Cortex of kidney (tissue), 1 donor: Measurements from ENCODE around the gene VTI1B.
"Not testable (repeated sequence)": the region's sequence is repeated elsewhere in the genome, so short reads cannot be mapped to it uniquely, and the experiment has no call there.

Experiments used
- DNase-seq: peaks from one replicate; lab custom pipeline; 2025; lab: John Stamatoyannopoulos, UW

Gene VTI1B

GRCh38 chr14:67627519-67627918, 46.9 kb downstream of the VTI1B start:
- DNase-seq: no peak

GRCh38 chr14:67626131-67626530, 48.3 kb downstream of the VTI1B start:
- not testable (repeated sequence) for DNase-seq

DNA sequence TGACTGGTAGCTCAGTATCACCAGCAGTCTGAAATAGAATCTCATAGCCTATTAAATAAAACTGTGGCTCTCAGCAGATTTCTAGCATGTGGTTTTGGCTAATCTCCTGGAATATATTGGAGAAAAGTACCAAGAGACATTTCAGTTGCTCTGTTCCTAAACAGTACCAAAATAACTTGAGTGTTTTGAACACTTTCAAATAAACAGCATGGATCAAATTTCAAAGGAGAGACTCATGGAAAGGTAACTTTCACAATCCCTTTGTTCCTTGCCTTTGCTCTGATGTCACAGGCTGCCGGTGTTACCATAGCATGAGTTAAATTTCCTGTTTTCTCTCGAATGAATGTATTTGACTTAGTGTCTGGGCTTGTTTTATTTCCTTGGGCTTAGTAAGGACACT, 51.3 kb downstream of the VTI1B start:
- DNase-seq: no peak

DNA sequence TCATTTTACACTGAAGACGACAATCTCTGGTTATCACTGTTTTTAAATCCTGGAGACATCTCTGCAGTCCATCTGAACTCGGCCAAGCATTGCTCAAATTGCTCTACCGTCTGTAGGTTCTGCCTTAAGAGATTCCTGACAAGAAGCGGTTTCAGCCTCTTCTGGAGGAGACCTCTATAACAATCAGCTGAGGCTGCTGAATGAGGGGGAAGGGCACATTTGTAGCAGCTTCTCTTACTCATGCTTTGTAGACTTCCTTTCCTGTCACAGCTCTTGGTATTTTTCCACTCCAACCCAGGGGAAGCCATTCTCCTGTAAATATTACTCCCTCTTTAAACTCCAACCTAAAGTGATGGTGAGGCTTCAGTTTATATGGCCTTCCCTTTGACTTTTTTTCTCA, 51.8 kb downstream of the VTI1B start:
- no peak for DNase-seq

- DNase-seq: no peak
These were observed 54.1 kb downstream of the VTI1B start for GRCh38 chr14:67620217-67620785.

GRCh38 chr14:67619446-67620216, 54.8 kb downstream of the VTI1B start, which contains the start of gene ARG2:
TSS of gene ARG2 (plus strand) at chr14:67619920. CDS start at chr14:67619978, 58 bp downstream.
- DNase-seq: peak; percentile 31

GRCh38 chr14:67618617-67619063, 55.8 kb downstream of the VTI1B start:
- no peak for DNase-seq

GRCh38 chr14:67610491-67610890, 63.9 kb downstream of the VTI1B start:
- no peak for DNase-seq

GRCh38 chr14:67609642-67610310, 64.7 kb downstream of the VTI1B start:
- no peak for DNase-seq

GRCh38 chr14:67607646-67608045, 66.8 kb downstream of the VTI1B start:
- no peak for DNase-seq

- DNase-seq: no peak
These were observed 71.4 kb downstream of the VTI1B start for GRCh38 chr14:67602995-67603545.

GRCh38 chr14:67602076-67602475, 72.4 kb downstream of the VTI1B start:
- no peak for DNase-seq

DNA sequence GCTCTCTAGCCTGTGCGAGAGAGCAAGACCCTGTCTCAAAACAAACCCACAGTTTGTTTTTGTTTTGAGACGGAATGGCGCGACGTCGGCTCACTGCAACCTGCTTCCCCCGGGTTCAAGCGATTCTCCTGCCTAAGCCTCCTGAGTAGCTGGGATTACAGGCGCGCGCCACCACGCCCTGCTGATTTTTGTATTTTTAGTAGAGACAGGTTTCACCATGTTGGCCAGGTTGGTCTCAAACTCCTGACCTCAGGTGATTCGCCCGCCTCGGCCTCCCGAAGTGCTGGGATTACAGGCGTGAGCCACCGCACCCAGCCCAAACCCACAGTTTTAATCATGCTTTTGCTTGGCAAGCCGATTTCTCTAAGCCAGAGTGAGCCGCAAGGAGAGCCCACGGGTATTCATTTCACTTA, 73.9 kb downstream of the VTI1B start:
- not testable (repeated sequence) for DNase-seq

DNA sequence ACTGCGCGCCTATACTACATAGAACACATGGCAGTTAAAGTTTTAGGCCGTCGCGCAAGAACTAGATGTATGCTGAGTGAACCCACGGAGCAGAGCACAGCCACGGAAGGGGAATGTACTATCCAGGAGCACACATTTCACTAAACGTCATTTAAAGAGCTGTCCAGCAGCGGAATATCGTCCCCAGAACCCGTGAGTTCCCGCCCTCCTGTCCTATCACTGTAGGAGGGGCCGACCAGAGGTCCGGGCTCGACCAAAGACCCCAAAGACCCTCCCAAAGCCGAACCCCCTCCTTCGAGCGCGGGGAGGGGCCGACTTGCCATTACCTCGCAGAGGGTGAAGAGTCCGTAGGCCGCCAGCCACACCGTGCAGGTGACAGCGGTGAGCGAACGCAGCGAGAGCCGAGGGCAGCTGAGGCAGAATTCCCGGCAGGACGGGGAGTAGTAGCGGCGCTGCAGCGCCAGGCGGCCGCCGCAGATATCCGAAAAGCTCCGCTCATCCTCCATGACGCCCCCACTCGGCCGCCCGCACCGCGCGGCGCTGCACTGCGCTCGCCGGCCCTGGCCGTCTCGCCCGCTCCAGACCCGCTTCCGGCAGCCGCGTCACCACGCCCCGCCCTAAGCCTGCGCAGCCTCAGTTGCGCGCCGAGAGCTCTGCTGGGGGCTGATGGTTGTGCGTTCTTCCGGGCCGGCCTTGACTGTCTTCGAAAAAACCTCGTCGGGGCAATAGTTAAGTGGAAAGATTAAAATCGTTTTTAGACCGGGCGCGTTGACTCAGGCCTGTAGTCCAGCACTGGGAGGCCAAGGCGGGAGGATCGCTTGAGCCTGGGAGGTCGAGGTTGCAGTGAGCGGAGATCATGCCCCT, 74.5 kb downstream of the VTI1B start, which contains the start of gene PIGH:
Gene PIGH, minus strand, starts transcription at position 571 of the 864 bp plus-strand sequence. Its CDS starts 65 bp downstream, at position 506.
- DNase-seq: peak; percentile 71
